DOHH2 (cell line): ENCODE measurements around the gene TOMM70.

Source experiments
- H3F3A ChIP-seq: fragments of 200-600 bp; sonication (generic), shearing (Covaris generic); 2 replicates; pipeline ENCODE4 v1.6.0; 2016; ENCODE audit warnings: antibody characterized with exemption, mild to moderate bottlenecking; ENCODE audit not compliant: control insufficient read depth, insufficient read depth
- H3K27ac ChIP-seq: fragments of 200-600 bp; sonication (generic); 2 replicates; pipeline ENCODE4 v1.5.1; 2014; ENCODE audit warnings: low read depth, mild to moderate bottlenecking, low read length, moderate library complexity
- H3K27me3 ChIP-seq: fragments of 200-600 bp; sonication (generic); 2 replicates; pipeline ENCODE4 v1.6.1; 2014; ENCODE audit warnings: mild to moderate bottlenecking, low read length, mixed read lengths; ENCODE audit not compliant: control insufficient read depth
- H3K36me3 ChIP-seq: fragments of 200-600 bp; sonication (generic); 2 replicates; pipeline ENCODE4 v1.6.1; 2014; ENCODE audit warnings: mild to moderate bottlenecking, low read length, moderate library complexity, mixed read lengths; ENCODE audit not compliant: control insufficient read depth
- H3K4me1 ChIP-seq: fragments of 200-600 bp; sonication (generic); 2 replicates; pipeline ENCODE4 v1.6.1; 2014; ENCODE audit warnings: mild to moderate bottlenecking, low read length, mixed read lengths; ENCODE audit not compliant: control insufficient read depth
- H3K4me2 ChIP-seq: fragments of 200-600 bp; sonication (generic); 2 replicates; pipeline ENCODE4 v1.6.0; 2014; ENCODE audit warnings: mild to moderate bottlenecking, low read length, moderate library complexity
- H3K4me3 ChIP-seq: fragments of 200-600 bp; sonication (generic); 2 replicates; pipeline ENCODE4 v1.5.1; 2014; ENCODE audit warnings: mild to moderate bottlenecking, low read length, mixed read lengths
- H3K79me2 ChIP-seq: fragments of 200-600 bp; sonication (generic); 2 replicates; pipeline ENCODE4 v1.6.1; 2014; ENCODE audit warnings: mild to moderate bottlenecking, low read length, mixed read lengths; ENCODE audit not compliant: control insufficient read depth
- H3K9me2 ChIP-seq: fragments of 200-600 bp; sonication (generic); replicated peaks from 2 replicates; pipeline ENCODE4 v1.6.1; 2014; ENCODE audit warnings: mild to moderate bottlenecking, low read length, mixed read lengths; ENCODE audit not compliant: control insufficient read depth
- H3K9me3 ChIP-seq: fragments of 200-600 bp; sonication (generic); 2 replicates; pipeline ENCODE4 v1.6.1; 2014; ENCODE audit warnings: antibody characterized with exemption, low read length, mixed read lengths; ENCODE audit not compliant: control insufficient read depth, insufficient read depth
- H4K20me1 ChIP-seq: fragments of 200-600 bp; sonication (generic); 2 replicates; pipeline ENCODE4 v1.6.0; 2014; ENCODE audit warnings: low read depth, mild to moderate bottlenecking, antibody characterized with exemption, low read length, moderate library complexity; ENCODE audit not compliant: control insufficient read depth, insufficient read depth
- CTCF ChIP-seq: fragments of 200-600 bp; sonication (generic); IDR thresholded peaks from one replicate; pipeline ENCODE4 v1.5.1; 2014; ENCODE audit warnings: antibody characterized with exemption, mild to moderate bottlenecking, low read depth, low read length; ENCODE audit not compliant: poor library complexity, severe bottlenecking
- EZH2phosphoT487 ChIP-seq: fragments of 200-600 bp; sonication (generic); IDR thresholded peaks from 2 replicates; pipeline ENCODE4 v1.6.1; 2017; ENCODE audit warnings: borderline replicate concordance, mild to moderate bottlenecking, antibody characterized with exemption, low read length, moderate library complexity, mixed read lengths

The TOMM70 gene

GRCh38 chr3:100325827-100326226 is 75.1 kb downstream of the TOMM70 start:
- TF ChIP-seq CTCF, result no peak
- no peak for TF ChIP-seq EZH2phosphoT487
- no peaks in the 10 kb centered on the region for H3K27me3 ChIP-seq
- H3K4me1 ChIP-seq, result no peaks in the 10 kb centered on the region
- no peaks in the 10 kb centered on the region for H3K9me2 ChIP-seq
- H3F3A ChIP-seq, result no peaks in the 10 kb centered on the region
- no peak overlapping the region for H3K4me2 ChIP-seq
- H3K27ac ChIP-seq, result no peak overlapping the region
- H3K36me3 ChIP-seq, result no peaks in the 10 kb centered on the region; the same call in 1 of the 2 replicates
- H3K79me2 ChIP-seq, result no peaks in the 10 kb centered on the region
- H3K4me3 ChIP-seq, result no peak overlapping the region
- no peaks in the 10 kb centered on the region for H3K9me3 ChIP-seq
- H4K20me1 ChIP-seq, result no peaks in the 10 kb centered on the region

GRCh38 chr3:100324044-100324443 is 76.8 kb downstream of the TOMM70 start:
- Histone ChIP-seq H4K20me1 (no peaks in the 10 kb centered on the region), H3K27me3 (no peaks in the 10 kb centered on the region), H3F3A (no peaks in the 10 kb centered on the region), H3K27ac (no peak overlapping the region), H3K79me2 (no peaks in the 10 kb centered on the region), H3K9me2 (no peaks in the 10 kb centered on the region), H3K36me3 (no peaks in the 10 kb centered on the region; the same call in 1 of the 2 replicates), H3K4me1 (no peaks in the 10 kb centered on the region), H3K4me3 (no peak overlapping the region), H3K9me3 (no peaks in the 10 kb centered on the region), H3K4me2 (no peak overlapping the region)
- TF ChIP-seq CTCF, result no peak
- no peak for TF ChIP-seq EZH2phosphoT487

- no peak overlapping the region for H3K4me2 ChIP-seq
- H3K4me1 ChIP-seq, result no peaks in the 10 kb centered on the region
- H3K4me3 ChIP-seq, result no peak overlapping the region
- H3K27me3 ChIP-seq, result no peaks in the 10 kb centered on the region
- no peaks in the 10 kb centered on the region for H3K36me3 ChIP-seq
- H3K79me2 ChIP-seq, result no peaks in the 10 kb centered on the region
- no peaks in the 10 kb centered on the region for H3K9me3 ChIP-seq
- TF ChIP-seq EZH2phosphoT487 (no peak), CTCF (no peak)
- H3K27ac ChIP-seq, result no peak overlapping the region
- H4K20me1 ChIP-seq, result no peaks in the 10 kb centered on the region
- H3K9me2 ChIP-seq, result no peaks in the 10 kb centered on the region
- H3F3A ChIP-seq, result 0 out of 2 replicates have a peak, but pooled peaks cover 2% of the 10 kb centered on the region
Observed at GRCh38 chr3:100319951-100320350, 80.9 kb downstream of the TOMM70 start.
